Fibroblast of lung (primary cell): ENCODE results near the gene DNM1L. TPM values are rescaled to one million over a fixed set of nuclear protein-coding genes. Genes with fewer than 3 reads are reported as not detected.

ENCODE experiments used
- DNase-seq, 2 donors: peaks; one replicate each; pipeline versions ENCODE4 v3.0.0 to v3.0.0-alpha.2; 2010; ENCODE audit warnings: low read depth in 2 of 2
- H2AFZ ChIP-seq: 2 replicates; pipeline ENCODE4 v1.5.1; 2012; ENCODE audit warnings: low read length, control low read depth, inconsistent platforms
- H3K27ac ChIP-seq: 2 replicates; pipeline ENCODE4 v1.5.1; 2011; ENCODE audit warnings: low read length, control low read depth; ENCODE audit not compliant: insufficient read depth
- H3K27me3 ChIP-seq: 2 replicates; pipeline ENCODE4 v1.5.1; 2011; ENCODE audit warnings: mild to moderate bottlenecking, low read length; ENCODE audit not compliant: control insufficient read depth, insufficient read depth
- H3K36me3 ChIP-seq: 2 replicates; pipeline ENCODE4 v1.5.1; 2011; ENCODE audit warnings: low read length; ENCODE audit not compliant: control insufficient read depth, insufficient read depth
- H3K4me1 ChIP-seq: 2 replicates; pipeline ENCODE4 v1.5.1; 2011; ENCODE audit warnings: low read length; ENCODE audit not compliant: control insufficient read depth, insufficient read depth; ENCODE audit errors: extremely low read depth
- H3K4me2 ChIP-seq: 2 replicates; pipeline ENCODE4 v1.5.1; 2011; ENCODE audit warnings: low read length, control low read depth; ENCODE audit not compliant: insufficient read depth; ENCODE audit errors: extremely low read depth
- H3K4me3 ChIP-seq, 4 experiments: fragments of 200-600 bp in 1 of 4; sonication (generic) in 1 of 4; replicated peaks in 1 of 4; 2 replicates each; pipeline ENCODE4 v1.5.1; 2011 to 2016; ENCODE audit warnings: low read length in 4 of 4, low read depth in 3 of 4, mild to moderate bottlenecking in 3 of 4, control low read depth in 2 of 4, inconsistent platforms in 1 of 4, mixed read lengths in 1 of 4; ENCODE audit not compliant: insufficient read depth in 1 of 4; ENCODE audit errors: control extremely low read depth in 1 of 4
- H3K79me2 ChIP-seq: 2 replicates; pipeline ENCODE4 v1.5.1; 2012; ENCODE audit warnings: mild to moderate bottlenecking, low read length, inconsistent platforms; ENCODE audit not compliant: control insufficient read depth, insufficient read depth
- H3K9ac ChIP-seq: 2 replicates; pipeline ENCODE4 v1.5.1; 2011; ENCODE audit warnings: mild to moderate bottlenecking, low read length, control low read depth; ENCODE audit not compliant: insufficient read depth
- H3K9me3 ChIP-seq: 2 replicates; pipeline ENCODE4 v1.5.1; 2012; ENCODE audit warnings: low read depth, low read length; ENCODE audit not compliant: control insufficient read depth, insufficient read depth
- H4K20me1 ChIP-seq: 2 replicates; pipeline ENCODE4 v1.5.1; 2011; ENCODE audit warnings: low read length; ENCODE audit not compliant: control insufficient read depth, insufficient read depth; ENCODE audit errors: extremely low read depth
- CTCF ChIP-seq, 2 donors: IDR thresholded peaks in 1 of 2; conservative IDR thresholded peaks in 1 of 2; 1 replicate in 1 of 2; 2 replicates in 1 of 2; pipeline ENCODE4 v1.5.1; 2011 to 2012; ENCODE audit warnings: low read length in 2 of 2, control low read depth in 1 of 2, inconsistent platforms in 1 of 2, low read depth in 1 of 2, mild to moderate bottlenecking in 1 of 2
- EZH2 ChIP-seq: IDR thresholded peaks from 2 replicates; pipeline ENCODE4 v1.5.1; 2012; ENCODE audit warnings: low read length, control low read depth, mild to moderate bottlenecking; ENCODE audit errors: missing control alignments
- polyA plus RNA-seq, 2 donors: library from polyadenylated mRNA; depleted of rRNA in 1 of 2; stranded (reverse) in 1 of 2; unstranded in 1 of 2; fragments of >200 nt; gene quantifications; 2 replicates each; pipeline ENCODE4 v1.2.1, GENCODE V29; 2011 to 2012; ENCODE audit warnings: missing spikeins in 1 of 2
- total RNA-seq: library from RNA; depleted of rRNA; stranded (reverse); fragments of >200 nt; gene quantifications from 2 replicates; pipeline ENCODE4 v1.2.1, GENCODE V29; 2014

Gene DNM1L
- total and polyA plus RNA-seq, 2 donors (not counting 1 experiment from before 2014, with no cell fraction given), result 59.6 to 77.9 TPM

- no peaks in the 10 kb centered on the region for H3K27me3 ChIP-seq
- H3K4me3 ChIP-seq, result no peak overlapping the region
- H3K9ac ChIP-seq, result no peak overlapping the region
- H4K20me1 ChIP-seq, result no peaks in the 10 kb centered on the region
- no peak overlapping the region for H2AFZ ChIP-seq
- no peaks in the 10 kb centered on the region for H3K4me1 ChIP-seq
- H3K4me2 ChIP-seq, result no peak overlapping the region
- DNase-seq, result no peak
- TF ChIP-seq EZH2 (no peak), CTCF (conservative IDR thresholded peaks at IDR 0.05 in 1 of 2, IDR thresholded peaks at IDR 0.05 in 1 of 2; ENCODE audit: low read depth in 1 of 2, low read length in 2 of 2) (no peak)
- H3K27ac ChIP-seq, result no peak overlapping the region
- no peaks in the 10 kb centered on the region for H3K79me2 ChIP-seq
- H3K36me3 ChIP-seq, result no peaks in the 10 kb centered on the region
- H3K9me3 ChIP-seq, result no peaks in the 10 kb centered on the region
These were observed 89.4 kb downstream of the DNM1L start for GRCh38 chr12:32768518-32768917.

- Histone ChIP-seq H3K36me3 (no peaks in the 10 kb centered on the region), H3K27me3 (no peaks in the 10 kb centered on the region), H3K9ac (no peak overlapping the region), H3K4me3 (no peak overlapping the region), H3K27ac (no peak overlapping the region), H3K79me2 (no peaks in the 10 kb centered on the region), H3K4me1 (no peaks in the 10 kb centered on the region), H2AFZ (no peak overlapping the region), H3K9me3 (no peaks in the 10 kb centered on the region), H3K4me2 (no peak overlapping the region), H4K20me1 (no peaks in the 10 kb centered on the region)
- no peak for TF ChIP-seq CTCF (conservative IDR thresholded peaks at IDR 0.05 in 1 of 2, IDR thresholded peaks at IDR 0.05 in 1 of 2; ENCODE audit: low read depth in 1 of 2, low read length in 2 of 2)
- TF ChIP-seq EZH2, result no peak
- no peak for DNase-seq
These were observed 91.0 kb downstream of the DNM1L start for GRCh38 chr12:32770141-32770540.

GRCh38 chr12:32773691-32774090, 94.6 kb downstream of the DNM1L start:
- Histone ChIP-seq H3K4me2 (no peak overlapping the region), H3K9me3 (no peaks in the 10 kb centered on the region), H3K36me3 (no peaks in the 10 kb centered on the region), H3K27me3 (no peaks in the 10 kb centered on the region), H3K27ac (no peak overlapping the region), H3K79me2 (no peaks in the 10 kb centered on the region), H3K4me3 (no peak overlapping the region), H4K20me1 (no peaks in the 10 kb centered on the region), H3K9ac (no peak overlapping the region), H3K4me1 (no peaks in the 10 kb centered on the region), H2AFZ (no peak overlapping the region)
- TF ChIP-seq EZH2 (no peak), CTCF (conservative IDR thresholded peaks at IDR 0.05 in 1 of 2, IDR thresholded peaks at IDR 0.05 in 1 of 2; ENCODE audit: low read depth in 1 of 2, low read length in 2 of 2) (no peak)
- DNase-seq, result no peak
